ENCODE data around the gene STKLD1.

Gene STKLD1

DNA sequence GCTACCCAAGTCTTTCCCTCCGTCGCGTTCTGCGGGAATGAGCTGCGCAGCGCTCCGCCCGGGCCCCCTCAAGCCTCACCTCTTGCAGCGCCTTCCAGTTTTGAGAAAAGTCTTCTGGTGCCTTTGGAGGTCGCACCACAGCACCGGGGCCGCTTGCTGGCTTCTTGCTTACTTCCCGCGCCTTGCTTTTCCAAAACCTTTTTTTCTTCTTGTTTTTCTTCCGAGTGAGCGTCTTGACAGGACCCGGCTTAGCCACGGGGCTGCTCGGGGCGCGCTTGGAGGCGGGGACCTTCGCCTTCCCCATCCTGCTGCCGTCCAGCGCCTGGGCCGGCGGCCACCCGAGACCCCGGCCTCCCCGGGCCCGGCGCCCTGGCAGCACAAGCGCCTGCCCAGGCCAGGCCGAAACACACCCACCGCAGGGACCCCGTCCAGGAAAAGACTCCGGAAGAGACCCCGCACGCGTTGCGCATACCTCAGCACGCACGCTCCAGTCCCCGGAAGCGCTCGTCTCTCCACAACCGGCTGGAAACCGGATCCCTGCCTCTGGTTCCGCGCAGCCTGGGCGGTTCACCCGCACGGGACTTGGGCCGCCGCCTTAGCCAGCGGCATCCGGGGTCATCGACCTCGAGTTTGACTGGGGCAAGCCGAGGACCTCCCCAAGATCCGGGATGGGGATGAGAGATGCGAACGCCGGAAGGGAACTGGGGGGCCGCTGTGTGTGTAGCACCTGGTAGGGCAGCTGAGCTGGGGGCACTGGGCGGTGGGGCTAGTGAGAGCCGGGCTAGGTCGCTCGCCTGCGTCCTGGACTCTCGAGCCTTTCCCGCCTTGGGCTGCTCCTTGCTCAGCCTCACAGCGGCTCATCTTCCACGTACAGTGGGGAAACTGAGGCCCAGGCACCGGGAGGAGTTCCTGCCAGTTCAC lies 41.6 kb downstream of the STKLD1 start, which contains the start of gene REXO4:
Gene REXO4 (minus strand): TSS at position 470 of the 921 bp plus-strand sequence. CDS start 166 bp downstream, at position 304.
- peaks cover 44% of the 10 kb centered on the region for H3K4me1 Mint-ChIP-seq (ENCODE audit: low read depth)
- H3K27ac Mint-ChIP-seq, result peak within 1 kb of the TSS; percentile 94
- H3K27me3 Mint-ChIP-seq (ENCODE audit: low read depth), result no peaks in the 10 kb centered on the region
- H3K36me3 Mint-ChIP-seq (ENCODE audit: low read depth), result peaks cover 12% of the 10 kb centered on the region
- H3K4me3 Mint-ChIP-seq, result peak within 1 kb of the TSS; percentile 90
- no peaks in the 10 kb centered on the region for H3K9me3 Mint-ChIP-seq

DNA sequence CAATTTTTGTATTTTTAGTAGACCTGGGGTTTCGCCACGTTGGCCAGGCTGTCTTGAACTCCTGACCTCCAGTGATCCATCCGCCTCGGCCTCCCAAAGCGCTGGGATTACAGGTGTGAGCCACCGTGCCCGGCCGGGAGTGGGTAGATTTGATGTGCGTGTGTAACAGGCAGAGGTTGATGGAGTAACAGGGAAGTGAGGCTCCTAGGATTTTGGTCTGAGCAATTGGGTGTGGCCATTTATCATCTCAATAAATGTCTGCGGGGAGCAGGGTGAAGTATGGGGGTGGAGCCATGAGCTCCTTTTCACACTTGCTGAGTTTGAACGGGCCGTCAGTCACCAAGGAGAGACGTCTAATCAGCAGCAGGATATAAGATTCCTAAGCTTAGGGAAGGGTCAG lies 42.8 kb downstream of the STKLD1 start:
- Mint-ChIP-seq H3K27me3 (ENCODE audit: low read depth) (no peaks in the 10 kb centered on the region), H3K4me1 (ENCODE audit: low read depth) (peaks cover 44% of the 10 kb centered on the region), H3K27ac (peak overlapping the region; percentile 63), H3K4me3 (peak overlapping the region; percentile 90), H3K9me3 (no peaks in the 10 kb centered on the region), H3K36me3 (ENCODE audit: low read depth) (peaks cover 7% of the 10 kb centered on the region)

GRCh38 chr9:133420392-133420827 lies 44.2 kb downstream of the STKLD1 start:
- Mint-ChIP-seq H3K9me3 (no peaks in the 10 kb centered on the region), H3K4me3 (no peak overlapping the region), H3K36me3 (ENCODE audit: low read depth) (no peaks in the 10 kb centered on the region), H3K27me3 (ENCODE audit: low read depth) (no peaks in the 10 kb centered on the region), H3K4me1 (ENCODE audit: low read depth) (peaks cover 38% of the 10 kb centered on the region), H3K27ac (peak overlapping the region; percentile 6)

GRCh38 chr9:133421615-133422542 lies 45.7 kb downstream of the STKLD1 start, which contains the start of gene ADAMTS13:
Gene ADAMTS13 (plus strand): TSS chr9:133422367. CDS start chr9:133422444, 77 bp downstream.
- Mint-ChIP-seq H3K27ac (peak within 1 kb of the TSS; percentile 58), H3K27me3 (ENCODE audit: low read depth) (peaks cover 3% of the 10 kb centered on the region), H3K9me3 (no peaks in the 10 kb centered on the region), H3K4me3 (peak within 1 kb of the TSS; percentile 1), H3K36me3 (ENCODE audit: low read depth) (no peaks in the 10 kb centered on the region), H3K4me1 (ENCODE audit: low read depth) (peaks cover 26% of the 10 kb centered on the region)

- Mint-ChIP-seq H3K4me3 (no peak overlapping the region), H3K36me3 (ENCODE audit: low read depth) (no peaks in the 10 kb centered on the region), H3K27ac (no peak overlapping the region), H3K27me3 (ENCODE audit: low read depth) (peaks cover 16% of the 10 kb centered on the region), H3K9me3 (no peaks in the 10 kb centered on the region), H3K4me1 (ENCODE audit: low read depth) (peaks cover 23% of the 10 kb centered on the region)
These were observed 47.0 kb downstream of the STKLD1 start for GRCh38 chr9:133423216-133423615.

GRCh38 chr9:133424187-133424586 lies 48.0 kb downstream of the STKLD1 start:
- Mint-ChIP-seq H3K27ac (no peak overlapping the region), H3K9me3 (no peaks in the 10 kb centered on the region), H3K4me3 (no peak overlapping the region), H3K27me3 (ENCODE audit: low read depth) (peaks cover 16% of the 10 kb centered on the region), H3K36me3 (ENCODE audit: low read depth) (no peaks in the 10 kb centered on the region), H3K4me1 (ENCODE audit: low read depth) (peaks cover 14% of the 10 kb centered on the region)

DNA sequence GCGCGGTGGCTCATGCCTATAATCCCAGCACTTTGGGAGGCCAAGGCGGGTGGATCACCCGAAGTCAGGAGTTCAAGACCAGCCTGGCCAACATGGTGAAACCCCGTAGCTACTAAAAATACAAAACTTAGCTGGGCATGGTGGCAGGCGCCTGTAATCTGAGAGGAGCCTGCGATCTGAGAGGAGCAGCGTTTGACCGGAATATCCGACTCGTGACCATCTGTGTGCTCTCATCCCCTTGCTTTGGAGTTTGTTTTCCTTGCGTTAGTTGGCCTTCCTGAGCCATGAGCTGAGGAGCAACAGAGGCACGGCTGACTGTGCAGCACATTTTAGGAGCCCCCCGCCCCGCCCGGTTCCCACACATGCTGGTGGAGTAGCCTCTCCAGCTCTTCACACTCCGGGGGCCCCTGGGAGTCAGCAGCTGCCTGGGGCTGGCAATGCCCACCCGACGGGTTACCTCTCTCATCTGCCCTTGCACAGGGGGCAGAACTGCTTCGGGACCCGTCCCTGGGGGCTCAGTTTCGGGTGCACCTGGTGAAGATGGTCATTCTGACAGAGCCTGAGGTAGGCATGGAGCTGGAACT lies 49.0 kb downstream of the STKLD1 start:
- H3K9me3 Mint-ChIP-seq, result no peaks in the 10 kb centered on the region
- peaks cover 19% of the 10 kb centered on the region for H3K27me3 Mint-ChIP-seq (ENCODE audit: low read depth)
- H3K4me1 Mint-ChIP-seq (ENCODE audit: low read depth), result peaks cover 11% of the 10 kb centered on the region
- H3K27ac Mint-ChIP-seq, result no peak overlapping the region
- no peaks in the 10 kb centered on the region for H3K36me3 Mint-ChIP-seq (ENCODE audit: low read depth)
- no peak overlapping the region for H3K4me3 Mint-ChIP-seq

DNA sequence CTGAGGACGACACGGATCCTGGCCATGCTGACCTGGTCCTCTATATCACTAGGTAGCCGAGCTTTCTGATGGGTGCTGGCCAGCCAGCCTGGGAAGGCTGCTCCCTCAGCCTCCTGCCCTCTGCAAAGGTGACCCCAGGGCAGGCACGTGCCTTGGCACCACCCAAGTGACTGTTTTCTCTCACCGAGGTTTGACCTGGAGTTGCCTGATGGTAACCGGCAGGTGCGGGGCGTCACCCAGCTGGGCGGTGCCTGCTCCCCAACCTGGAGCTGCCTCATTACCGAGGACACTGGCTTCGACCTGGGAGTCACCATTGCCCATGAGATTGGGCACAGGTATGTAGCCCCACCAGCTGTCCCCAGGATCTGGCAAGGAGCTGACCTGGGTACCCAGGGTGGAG lies 49.8 kb downstream of the STKLD1 start:
- H3K27me3 Mint-ChIP-seq (ENCODE audit: low read depth), result peaks cover 22% of the 10 kb centered on the region
- no peaks in the 10 kb centered on the region for H3K9me3 Mint-ChIP-seq
- no peak overlapping the region for H3K27ac Mint-ChIP-seq
- peaks cover 7% of the 10 kb centered on the region for H3K4me1 Mint-ChIP-seq (ENCODE audit: low read depth)
- H3K4me3 Mint-ChIP-seq, result no peak overlapping the region
- H3K36me3 Mint-ChIP-seq (ENCODE audit: low read depth), result no peaks in the 10 kb centered on the region

- Mint-ChIP-seq H3K27me3 (ENCODE audit: low read depth) (peaks cover 22% of the 10 kb centered on the region), H3K4me1 (ENCODE audit: low read depth) (no peaks in the 10 kb centered on the region), H3K9me3 (no peaks in the 10 kb centered on the region), H3K27ac (no peak overlapping the region), H3K4me3 (peak overlapping the region; percentile 44), H3K36me3 (ENCODE audit: low read depth) (no peaks in the 10 kb centered on the region)
These were observed 51.6 kb downstream of the STKLD1 start for GRCh38 chr9:133427658-133428348.

GRCh38 chr9:133428617-133429101 lies 52.5 kb downstream of the STKLD1 start:
- no peaks in the 10 kb centered on the region for H3K4me1 Mint-ChIP-seq (ENCODE audit: low read depth)
- H3K27me3 Mint-ChIP-seq (ENCODE audit: low read depth), result peaks cover 22% of the 10 kb centered on the region
- no peaks in the 10 kb centered on the region for H3K36me3 Mint-ChIP-seq (ENCODE audit: low read depth)
- no peak overlapping the region for H3K4me3 Mint-ChIP-seq
- no peaks in the 10 kb centered on the region for H3K9me3 Mint-ChIP-seq
- H3K27ac Mint-ChIP-seq, result no peak overlapping the region

DNA sequence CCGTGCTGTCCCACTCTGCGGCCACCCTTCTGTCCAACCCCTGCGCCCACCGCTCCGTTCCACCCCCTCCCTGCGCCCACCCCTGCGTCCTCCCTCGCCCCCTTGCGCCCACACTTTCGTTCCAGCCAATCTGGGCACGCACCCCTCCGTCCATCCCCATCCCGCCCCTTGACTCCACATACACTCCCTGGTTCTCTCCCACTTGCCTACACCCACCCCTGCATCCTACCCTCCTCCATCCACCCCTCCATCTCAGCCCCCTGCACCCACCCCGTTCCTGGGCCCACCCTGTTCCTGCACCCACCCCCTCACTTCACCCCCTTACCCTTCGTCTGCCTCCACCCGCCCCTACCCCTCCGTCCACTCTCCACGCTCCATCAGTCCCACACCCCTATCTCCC lies 53.0 kb downstream of the STKLD1 start:
- Mint-ChIP-seq H3K36me3 (ENCODE audit: low read depth) (no peaks in the 10 kb centered on the region), H3K27ac (no peak overlapping the region)

DNA sequence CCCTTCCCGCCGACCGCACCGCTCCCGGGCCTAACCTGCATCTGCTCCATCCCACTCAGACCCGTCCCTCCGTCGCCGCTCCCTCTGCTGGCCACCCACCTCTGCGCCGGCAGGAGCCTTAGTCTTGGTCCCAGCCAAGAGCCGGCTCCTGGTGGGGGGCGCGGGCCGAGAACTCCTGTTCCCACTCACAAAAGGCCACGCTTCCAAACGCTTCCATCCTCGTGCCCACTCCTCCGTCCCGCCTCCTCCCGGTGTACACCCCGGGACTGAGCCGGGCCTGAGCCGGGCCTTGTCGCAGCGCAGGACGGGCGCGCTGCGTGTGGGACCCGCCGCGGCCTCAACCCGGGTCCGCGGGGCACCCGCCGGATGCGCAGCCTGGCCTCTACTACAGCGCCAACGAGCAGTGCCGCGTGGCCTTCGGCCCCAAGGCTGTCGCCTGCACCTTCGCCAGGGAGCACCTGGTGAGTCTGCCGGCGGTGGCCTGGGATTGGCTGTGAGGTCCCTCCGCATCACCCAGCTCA lies 53.5 kb downstream of the STKLD1 start:
- Mint-ChIP-seq H3K36me3 (ENCODE audit: low read depth) (no peaks in the 10 kb centered on the region), H3K4me1 (ENCODE audit: low read depth) (no peaks in the 10 kb centered on the region), H3K9me3 (no peaks in the 10 kb centered on the region), H3K27ac (no peak overlapping the region), H3K27me3 (ENCODE audit: low read depth) (peaks cover 22% of the 10 kb centered on the region), H3K4me3 (no peak overlapping the region)

More for the DNA sequence above, 53.0 kb downstream of the STKLD1 start:
- no peak overlapping the region for H3K4me3 Mint-ChIP-seq
- no peaks in the 10 kb centered on the region for H3K4me1 Mint-ChIP-seq (ENCODE audit: low read depth)
- H3K27me3 Mint-ChIP-seq (ENCODE audit: low read depth), result peaks cover 22% of the 10 kb centered on the region
- H3K9me3 Mint-ChIP-seq, result no peaks in the 10 kb centered on the region

DNA sequence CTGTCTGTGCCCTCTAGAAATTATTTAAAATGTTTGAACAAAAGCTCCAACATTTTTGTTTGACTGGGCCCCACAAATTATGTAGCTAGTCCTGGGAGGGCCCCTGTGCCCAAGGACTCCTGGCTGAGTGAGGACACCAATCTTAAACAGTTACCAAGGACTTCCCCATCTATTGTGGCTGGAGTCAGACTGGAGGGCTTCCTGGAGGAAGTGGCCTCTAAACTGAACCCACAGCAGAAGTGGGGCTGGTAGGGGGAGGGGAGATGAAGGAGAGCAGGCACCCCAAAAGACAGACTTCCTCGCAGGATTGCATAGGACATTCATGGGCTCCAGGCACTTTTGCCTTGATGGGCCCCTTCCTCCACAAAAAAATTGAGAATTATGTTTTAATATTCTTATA lies 54.1 kb downstream of the STKLD1 start:
- Mint-ChIP-seq H3K4me1 (ENCODE audit: low read depth) (no peaks in the 10 kb centered on the region), H3K36me3 (ENCODE audit: low read depth) (no peaks in the 10 kb centered on the region), H3K27me3 (ENCODE audit: low read depth) (peaks cover 22% of the 10 kb centered on the region), H3K27ac (no peak overlapping the region), H3K4me3 (no peak overlapping the region), H3K9me3 (no peaks in the 10 kb centered on the region)

Measured in T-helper 1 cell treated with Interleukin-12 subunit alpha and Interleukin-12 subunit beta and Interleukin-4 antibody, amounts not matched to agents 30 μg/mL and 1 μg/mL, for 36 hours (primary cell).